ENCODE data around the gene CROCC2. TPM values are rescaled to one million over a fixed set of nuclear protein-coding genes. Genes with fewer than 3 reads are reported as not detected.

The CROCC2 gene
- total RNA-seq, 3 donors from 2014 or later: 0.07 to 0.19 TPM; not detected in 1

- TF ChIP-seq CTCF (IDR thresholded peaks at IDR 0.05): no peak
- H3K36me3 ChIP-seq (ENCODE audit: low read depth): no peaks in the 10 kb centered on the region
- intact Hi-C loops (cut with DNase I, micrococcal nuclease): no loop called here
- H3K4me3 ChIP-seq: no peak overlapping the region
- no peaks in the 10 kb centered on the region for H3K9me3 ChIP-seq
- peaks cover 19% of the 10 kb centered on the region for H3K4me1 ChIP-seq (ENCODE audit: low read depth)
- DNase-seq (peak; percentile 37 to 49 (median 40)), ATAC-seq (no peak)
These were observed 12.7 kb upstream of the CROCC2 start for GRCh38 chr2:240893363-240893844.

DNA sequence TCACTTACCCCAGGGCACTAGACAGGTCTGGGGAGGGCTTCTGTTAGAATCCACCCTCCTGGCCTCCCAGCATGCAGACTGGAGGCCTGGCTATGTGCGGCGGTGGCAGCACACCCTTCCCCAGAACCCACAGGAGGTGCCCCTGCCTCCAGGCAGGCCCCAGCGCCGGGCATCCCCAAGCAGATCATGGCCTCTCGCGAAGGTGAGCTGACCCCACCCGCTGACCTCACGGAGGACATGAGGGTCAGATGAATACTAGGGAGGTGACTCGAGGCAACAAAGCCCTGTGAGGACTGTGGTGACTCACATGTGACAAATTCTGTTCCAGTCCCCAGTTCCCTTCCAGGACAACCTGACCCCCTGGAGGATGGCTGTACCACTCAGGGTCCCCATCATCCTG lies 12.1 kb upstream of the CROCC2 start:
- H3K36me3 ChIP-seq (ENCODE audit: low read depth): no peaks in the 10 kb centered on the region
- peaks cover 18% of the 10 kb centered on the region for H3K4me1 ChIP-seq (ENCODE audit: low read depth)
- DNase-seq (peak in 2 of 3 donors; percentile 27 to 46), ATAC-seq (no peak)
- intact Hi-C loops (cut with DNase I, micrococcal nuclease): no loop called here
- TF ChIP-seq CTCF (IDR thresholded peaks at IDR 0.05): no peak
- H3K4me3 ChIP-seq: no peak overlapping the region
- H3K9me3 ChIP-seq: no peaks in the 10 kb centered on the region

DNA sequence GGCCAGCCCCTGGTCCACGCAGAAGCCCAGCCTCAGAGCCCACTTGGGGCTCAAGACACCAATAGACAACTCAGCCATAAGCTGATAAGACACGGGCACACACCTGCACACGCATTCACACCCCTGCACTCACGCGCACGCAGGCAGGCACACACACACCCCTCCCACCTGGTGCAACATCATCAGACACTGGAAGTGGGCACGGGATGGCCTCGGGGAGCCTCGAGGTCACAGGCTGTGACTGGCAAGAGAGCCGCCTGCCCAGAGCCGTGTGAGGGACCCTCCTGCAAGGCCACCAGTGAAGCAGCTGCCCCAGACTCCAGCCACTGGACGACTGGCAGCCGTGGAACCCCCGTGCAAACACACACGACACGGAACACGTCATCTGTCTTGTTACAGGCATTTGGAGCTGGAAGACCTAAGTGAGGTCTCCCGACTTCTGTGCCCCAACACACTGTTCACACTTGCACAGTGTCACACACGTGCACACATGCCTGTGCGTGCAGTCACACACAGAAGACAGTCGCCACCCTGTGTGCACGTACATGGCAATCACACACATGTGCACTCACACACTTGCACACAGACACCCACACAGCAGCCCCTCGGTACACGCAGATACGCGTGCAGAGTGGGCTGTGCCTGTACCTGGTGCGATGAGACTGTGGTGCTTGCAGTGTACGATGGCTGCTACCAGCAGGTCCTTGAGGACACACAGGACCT lies 11.1 kb upstream of the CROCC2 start:
- peak in 2 of 3 donors; percentile 23 to 42 for DNase-seq
- H3K36me3 ChIP-seq (ENCODE audit: low read depth): no peaks in the 10 kb centered on the region
- peaks cover 11% of the 10 kb centered on the region for H3K4me1 ChIP-seq (ENCODE audit: low read depth)
- TF ChIP-seq CTCF (IDR thresholded peaks at IDR 0.05): no peak
- no peaks in the 10 kb centered on the region for H3K9me3 ChIP-seq
- no peak overlapping the region for H3K4me3 ChIP-seq
- no peak for ATAC-seq
- intact Hi-C loops (cut with DNase I, micrococcal nuclease): no loop called here

- no peak for TF ChIP-seq CTCF (IDR thresholded peaks at IDR 0.05)
- DNase-seq: peak in 2 of 3 donors; percentile 32 to 49
- intact Hi-C loops (cut with DNase I, micrococcal nuclease): no loop called here
- Histone ChIP-seq H3K9me3 (no peaks in the 10 kb centered on the region), H3K4me3 (no peak within 1 kb of the TSS), H3K4me1 (ENCODE audit: low read depth) (peaks cover 9% of the 10 kb centered on the region), H3K36me3 (ENCODE audit: low read depth) (no peaks in the 10 kb centered on the region)
- ATAC-seq: peak; percentile 1
These were observed 10.3 kb upstream of the CROCC2 start, which contains the start of gene MAB21L4 for GRCh38 chr2:240895656-240896388. TSS of gene MAB21L4 (minus strand) at chr2:240896156. CDS start at chr2:240895997, 159 bp downstream.

DNA sequence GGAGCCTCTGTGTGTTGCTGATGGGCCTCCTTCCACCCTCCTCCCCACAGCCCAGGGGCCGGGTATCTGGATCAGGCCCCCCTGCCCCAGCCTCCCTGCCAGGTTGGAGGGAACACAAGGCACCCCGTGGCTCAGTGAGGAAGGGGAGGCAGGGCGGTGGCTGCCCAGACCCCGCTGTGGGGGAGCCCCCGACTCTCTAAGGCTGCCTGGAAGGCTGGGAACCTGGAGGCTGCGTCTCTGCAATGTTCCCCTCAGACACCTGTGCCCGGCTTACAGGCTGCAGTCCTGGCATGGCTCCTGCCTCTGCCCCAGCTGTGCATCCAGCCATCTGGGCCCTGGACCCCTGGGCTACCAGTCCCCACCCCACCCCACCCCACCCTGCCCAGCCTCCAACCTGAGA lies 9.7 kb upstream of the CROCC2 start:
- Histone ChIP-seq H3K4me1 (ENCODE audit: low read depth) (peaks cover 9% of the 10 kb centered on the region), H3K9me3 (no peaks in the 10 kb centered on the region), H3K4me3 (no peak overlapping the region), H3K36me3 (ENCODE audit: low read depth) (no peaks in the 10 kb centered on the region)
- intact Hi-C loops (cut with DNase I, micrococcal nuclease): no loop called here
- no peak for TF ChIP-seq CTCF (IDR thresholded peaks at IDR 0.05)
- no peak for DNase-seq
- ATAC-seq: peak; percentile 24

Measured in mucosa of descending colon (tissue), 3 donors.